Loucy (cell line): ENCODE data around the gene DNM2.

Experiments
- CTCF ChIP-seq: fragments of 200-600 bp; sonication (generic); conservative IDR thresholded peaks from 2 replicates; pipeline ENCODE4 v1.5.1; 2014; ENCODE audit warnings: mild to moderate bottlenecking, antibody characterized with exemption, low read length
- EZH2phosphoT487 ChIP-seq: fragments of 200-600 bp; IDR thresholded peaks from 2 replicates; pipeline ENCODE4 v1.6.1; 2018; ENCODE audit warnings: antibody characterized with exemption, mild to moderate bottlenecking, moderate library complexity, borderline replicate concordance

- TF ChIP-seq CTCF, result no peak
- no peak for TF ChIP-seq EZH2phosphoT487
These were observed 38.5 kb downstream of the DNM2 start for GRCh38 chr19:10756371-10756770.
